ENCODE data around the gene CALHM3.
"Not testable (repeated sequence)": the region's sequence is repeated elsewhere in the genome, so short reads cannot be mapped to it uniquely, and the experiment has no call there.

CALHM3 gene, protein sequence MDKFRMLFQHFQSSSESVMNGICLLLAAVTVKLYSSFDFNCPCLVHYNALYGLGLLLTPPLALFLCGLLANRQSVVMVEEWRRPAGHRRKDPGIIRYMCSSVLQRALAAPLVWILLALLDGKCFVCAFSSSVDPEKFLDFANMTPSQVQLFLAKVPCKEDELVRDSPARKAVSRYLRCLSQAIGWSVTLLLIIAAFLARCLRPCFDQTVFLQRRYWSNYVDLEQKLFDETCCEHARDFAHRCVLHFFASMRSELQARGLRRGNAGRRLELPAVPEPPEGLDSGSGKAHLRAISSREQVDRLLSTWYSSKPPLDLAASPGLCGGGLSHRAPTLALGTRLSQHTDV

DNA sequence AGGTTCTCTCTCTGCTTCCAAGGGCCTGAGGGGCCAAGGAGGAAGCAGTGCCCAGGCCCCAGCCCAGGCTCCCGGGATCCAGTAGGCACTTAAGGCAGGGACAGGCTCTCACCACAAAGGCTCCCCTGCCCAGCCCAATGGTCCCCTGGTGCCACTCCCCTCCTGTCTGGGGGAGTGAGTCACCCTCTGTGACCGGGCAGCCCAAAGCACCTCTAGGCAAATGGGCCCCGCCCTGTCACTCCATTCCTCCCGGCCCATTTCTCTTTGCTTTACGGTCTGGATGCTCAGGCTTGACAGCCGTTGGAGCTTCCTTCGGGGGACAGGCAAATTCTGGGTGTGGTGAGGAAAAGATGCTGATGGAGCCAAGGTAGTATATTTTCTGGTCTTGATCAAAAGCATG lies at the start of gene CALHM3:
Gene CALHM3, minus strand, starts transcription at position 106 of the 400 bp plus-strand sequence. CDS start 208 bp downstream, outside the sequence.
- no peak for DNase-seq (ENCODE audit: low read depth, low spot score)

GRCh38 chr10:103528549-103528948 lies 49.5 kb upstream of the CALHM3 start:
- DNase-seq (ENCODE audit: low read depth, low spot score) = no peak

DNA sequence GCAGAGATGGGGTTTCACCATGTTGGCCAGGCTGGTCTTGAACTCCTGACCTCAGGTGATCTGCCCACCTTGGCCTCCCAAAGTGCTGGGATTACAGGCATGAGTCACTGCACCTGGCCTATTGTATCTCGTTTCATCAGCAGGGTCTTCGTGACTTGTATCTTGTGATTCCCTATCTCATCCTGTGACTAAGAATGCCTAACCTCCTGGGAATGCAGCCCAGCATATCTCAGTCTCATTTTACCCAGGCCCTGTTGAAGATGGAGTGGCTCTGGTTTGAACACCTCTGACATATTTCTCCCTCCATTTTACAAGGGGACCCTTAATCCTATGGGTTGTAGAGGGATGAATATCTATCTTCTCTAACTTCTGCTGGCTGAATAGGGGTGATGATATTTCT lies 48.4 kb upstream of the CALHM3 start:
- DNase-seq (ENCODE audit: low read depth, low spot score) = not testable (repeated sequence)

DNA sequence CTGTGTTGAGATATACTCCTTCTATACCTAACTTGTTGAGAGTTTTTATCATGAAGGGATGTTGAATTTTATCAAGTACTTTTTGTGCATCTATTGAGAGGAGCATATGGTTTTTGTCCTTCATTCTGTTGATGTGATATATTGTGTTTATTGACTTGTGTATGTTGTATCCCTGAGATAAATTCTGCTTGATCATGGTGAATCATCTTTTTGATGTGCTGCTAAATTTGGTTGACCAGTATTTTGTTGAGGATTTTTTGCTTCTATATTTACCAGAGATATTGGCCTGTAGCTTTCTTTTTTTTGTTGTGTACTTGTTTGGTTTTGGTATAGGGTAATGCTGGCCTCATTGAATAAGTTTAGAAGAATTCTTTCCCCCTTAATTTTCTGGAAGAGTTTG lies 46.9 kb upstream of the CALHM3 start:
- no peak for DNase-seq (ENCODE audit: low read depth, low spot score)

DNA sequence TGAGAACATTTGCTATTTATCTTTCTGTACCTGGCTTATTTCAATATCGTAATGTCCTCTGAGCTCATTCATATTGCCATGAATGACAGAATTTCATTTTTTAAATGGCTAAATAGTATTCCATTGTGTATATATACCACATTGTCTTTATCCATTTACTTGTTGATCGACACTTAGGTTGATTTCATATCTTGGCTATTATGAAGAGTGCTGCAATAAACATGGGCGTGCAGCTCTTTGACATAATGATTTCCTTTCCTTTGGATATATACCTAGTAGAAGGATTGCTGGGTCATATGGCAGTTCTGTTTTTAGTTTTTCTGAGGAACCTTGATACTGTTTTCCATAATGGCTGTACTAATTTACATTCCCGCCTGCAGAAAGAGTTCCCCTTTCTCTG lies 44.6 kb upstream of the CALHM3 start:
- no peak for DNase-seq (ENCODE audit: low read depth, low spot score)

DNA sequence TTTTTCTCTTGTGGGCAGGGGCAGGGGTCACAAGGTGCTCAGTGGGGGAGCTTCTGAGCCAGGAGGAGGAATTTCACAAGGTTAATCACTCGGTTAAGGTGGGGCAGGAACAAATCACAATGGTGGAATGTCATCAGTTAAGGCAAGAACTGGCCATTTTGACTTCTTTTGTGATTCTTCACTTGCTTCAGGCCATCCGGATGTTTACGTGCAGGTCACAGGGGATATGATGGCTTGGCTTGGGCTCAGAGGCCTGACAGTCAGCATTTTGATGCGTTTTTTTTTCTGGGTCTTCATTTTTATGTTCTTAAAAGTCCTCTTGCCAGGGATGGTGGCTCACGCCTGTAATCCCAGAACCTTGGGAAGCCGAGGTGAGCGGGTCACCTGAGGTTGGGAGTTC lies 43.0 kb upstream of the CALHM3 start:
- not testable (repeated sequence) for DNase-seq (ENCODE audit: low read depth, low spot score)

DNA sequence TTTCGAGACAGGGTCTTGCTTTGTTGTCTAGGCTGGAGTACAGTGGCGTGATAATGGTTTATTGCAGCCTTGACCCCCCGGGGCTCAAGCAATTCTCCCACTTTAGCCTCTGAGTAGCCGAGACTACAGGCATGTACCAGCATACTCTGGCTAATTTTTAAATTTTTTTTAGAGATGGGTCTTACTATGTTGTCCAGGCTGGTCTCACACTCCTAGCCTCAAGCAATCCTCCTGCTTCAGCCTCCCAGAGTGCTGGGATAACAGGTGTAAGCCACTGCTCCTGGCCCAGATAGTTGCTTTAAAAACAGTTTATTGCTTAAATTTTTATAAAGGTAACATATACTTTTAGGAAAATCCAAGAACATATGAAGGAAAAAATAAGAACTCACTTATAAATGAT lies 40.8 kb upstream of the CALHM3 start:
- no peak for DNase-seq (ENCODE audit: low read depth, low spot score)

GRCh38 chr10:103517234-103518085 lies 38.4 kb upstream of the CALHM3 start:
- no peak for DNase-seq (ENCODE audit: low read depth, low spot score)

- DNase-seq (ENCODE audit: low read depth, low spot score) = no peak
Measured at GRCh38 chr10:103514244-103514643, 35.2 kb upstream of the CALHM3 start.

DNA sequence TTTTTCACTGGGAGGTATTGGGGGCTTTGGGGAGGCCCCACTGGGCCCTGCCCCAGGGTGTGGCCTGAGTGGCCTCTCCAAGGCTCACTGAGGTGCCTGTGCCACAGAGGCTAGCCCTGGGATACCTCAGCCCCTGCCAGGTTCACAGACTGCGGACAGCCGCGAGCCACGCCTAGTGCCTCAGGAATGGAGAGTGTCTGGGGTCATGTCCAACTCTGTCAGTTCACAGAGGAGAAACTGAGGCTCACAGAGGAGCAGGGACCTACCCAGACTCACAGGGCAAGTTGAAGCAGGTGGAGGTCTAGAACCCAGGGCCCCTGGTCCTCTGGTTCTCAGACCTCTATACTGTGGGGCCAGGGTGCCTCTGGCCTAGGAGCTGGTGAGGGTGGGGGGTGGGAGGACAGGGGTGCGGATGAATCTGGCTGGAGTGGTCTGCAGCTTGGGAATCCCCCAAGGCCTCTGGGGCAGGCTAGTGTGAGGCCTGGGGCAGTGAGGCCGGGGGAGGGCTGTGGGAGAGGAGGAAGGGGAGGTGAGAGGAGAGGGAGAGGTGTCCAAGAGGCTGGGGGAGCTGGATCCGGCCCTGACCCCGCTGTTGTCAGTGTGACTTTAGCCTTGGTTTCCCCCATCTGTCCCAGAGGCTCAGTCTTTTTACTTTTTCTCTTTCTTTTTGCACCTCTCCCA lies 34.5 kb upstream of the CALHM3 start:
- DNase-seq (ENCODE audit: low read depth, low spot score) = no peak

GRCh38 chr10:103512591-103513379 lies 33.7 kb upstream of the CALHM3 start:
- no peak for DNase-seq (ENCODE audit: low read depth, low spot score)

- DNase-seq (ENCODE audit: low read depth, low spot score) = no peak
Measured at GRCh38 chr10:103512166-103512565, 33.1 kb upstream of the CALHM3 start.

DNA sequence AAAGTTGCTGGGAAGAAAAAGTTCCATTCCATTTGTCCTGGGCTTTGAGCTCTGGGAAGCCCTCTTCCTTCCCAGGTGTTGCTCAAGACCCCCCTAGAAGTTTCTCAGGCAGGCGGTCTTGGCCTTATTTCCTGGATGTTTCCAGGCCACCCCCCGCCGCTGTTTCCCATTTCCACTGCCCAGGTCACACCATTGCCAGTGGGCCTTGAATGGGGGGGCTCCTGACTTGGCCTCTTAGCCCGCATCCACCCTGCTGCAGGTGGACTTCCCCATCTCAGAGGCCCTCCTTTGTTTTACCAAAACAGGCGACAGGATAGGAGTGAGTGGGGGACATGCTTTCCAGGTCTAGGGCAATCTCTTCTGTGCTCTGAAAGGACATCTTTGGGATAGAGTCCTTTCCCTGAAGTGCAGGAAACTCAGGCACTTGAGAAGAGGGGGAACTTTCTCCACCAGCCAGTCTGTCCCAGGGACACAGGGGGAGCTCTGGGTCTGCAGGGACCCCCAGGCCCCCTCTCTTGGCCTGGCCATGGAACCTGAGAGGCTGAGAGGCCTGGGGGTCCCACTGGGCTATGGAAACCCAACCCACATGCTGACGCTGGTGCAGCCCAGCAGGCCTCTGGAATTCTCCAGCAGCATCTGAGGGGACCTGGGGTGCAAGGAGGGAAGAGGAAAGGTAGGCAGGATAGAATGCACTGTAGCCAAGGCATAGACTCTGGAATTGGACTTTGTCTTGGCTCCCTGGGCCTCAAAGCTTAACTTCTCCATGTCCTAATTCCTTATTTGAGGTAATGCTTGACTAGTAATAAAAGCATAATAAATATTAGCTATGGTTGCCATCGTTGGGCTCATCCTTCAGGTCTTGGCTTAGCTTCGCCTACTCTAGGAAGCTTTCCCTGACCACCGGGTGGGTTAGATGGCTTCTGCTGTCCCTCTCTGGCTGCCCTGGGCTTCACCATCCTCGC lies 32.0 kb upstream of the CALHM3 start:
- no peak for DNase-seq (ENCODE audit: low read depth, low spot score)

- DNase-seq (ENCODE audit: low read depth, low spot score) = no peak
Measured at GRCh38 chr10:103510046-103510685, 31.1 kb upstream of the CALHM3 start.

DNA sequence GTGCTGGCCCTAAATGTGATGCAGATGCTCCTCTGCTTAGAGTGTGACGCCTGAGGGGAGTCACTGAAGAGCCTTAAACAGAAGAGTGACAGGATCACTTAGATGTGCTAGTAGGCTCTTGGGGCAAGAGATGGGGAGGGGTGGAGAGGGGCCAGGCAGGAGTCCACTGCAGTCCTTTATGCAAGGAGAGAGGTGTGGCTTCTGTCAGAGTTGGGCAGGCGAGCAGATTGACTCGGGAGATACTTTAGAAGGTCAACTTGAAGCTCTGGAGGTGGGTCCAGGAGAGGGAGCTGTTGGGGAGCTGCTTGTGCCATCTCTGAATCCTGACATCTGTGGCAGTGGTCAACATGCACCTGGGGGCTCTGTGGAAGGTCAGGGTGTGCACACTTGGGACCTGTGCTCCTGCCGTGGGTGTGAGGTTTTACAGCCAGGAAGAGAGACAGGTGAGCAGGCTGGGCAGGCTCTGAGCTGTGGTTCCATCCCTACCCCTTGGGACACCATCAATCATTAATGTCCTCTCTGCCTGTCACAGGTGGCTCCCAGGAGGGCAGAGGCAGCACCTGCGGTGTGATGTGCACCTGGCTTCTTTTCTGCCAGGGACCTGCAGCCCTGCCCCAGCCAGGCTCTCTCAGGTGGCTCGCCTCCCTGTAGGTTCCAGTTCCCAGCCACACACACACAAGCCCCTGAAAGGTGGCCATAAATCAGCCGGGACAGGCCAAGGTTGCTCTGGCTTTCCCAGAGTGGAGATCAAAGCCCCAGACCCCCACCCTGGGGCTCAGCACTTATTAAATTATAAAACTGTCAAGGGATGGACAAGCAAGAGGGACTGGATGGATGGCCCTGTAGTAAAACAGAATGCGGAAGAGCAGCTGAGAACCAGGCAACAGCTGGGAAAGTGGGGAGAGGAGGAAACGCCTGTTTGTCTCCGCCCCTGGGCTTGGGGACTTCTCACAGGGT lies 28.5 kb upstream of the CALHM3 start:
- no peak for DNase-seq (ENCODE audit: low read depth, low spot score)

DNA sequence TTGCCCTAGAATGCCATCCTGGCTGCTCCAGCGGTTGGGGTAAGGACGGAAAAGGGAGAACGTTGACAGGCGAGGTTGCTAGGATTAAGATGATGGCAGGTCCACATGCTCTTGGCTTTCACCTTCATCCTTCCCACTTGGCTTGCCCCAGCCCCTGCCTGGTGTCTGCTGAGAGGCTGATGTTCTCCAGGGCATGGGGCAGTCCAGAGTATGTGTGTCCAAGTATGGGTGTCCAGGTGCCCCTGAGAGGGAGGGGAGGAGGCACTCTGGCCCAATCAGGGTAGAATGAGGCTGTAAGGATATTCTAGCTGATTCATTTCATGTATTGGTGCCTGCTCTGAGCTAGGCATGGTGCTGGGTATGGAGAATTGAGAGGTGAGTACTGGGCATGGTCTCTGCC lies 27.0 kb upstream of the CALHM3 start:
- no peak for DNase-seq (ENCODE audit: low read depth, low spot score)

GRCh38 chr10:103504181-103504783 lies 25.2 kb upstream of the CALHM3 start:
- DNase-seq (ENCODE audit: low read depth, low spot score) = peak; percentile 91

DNA sequence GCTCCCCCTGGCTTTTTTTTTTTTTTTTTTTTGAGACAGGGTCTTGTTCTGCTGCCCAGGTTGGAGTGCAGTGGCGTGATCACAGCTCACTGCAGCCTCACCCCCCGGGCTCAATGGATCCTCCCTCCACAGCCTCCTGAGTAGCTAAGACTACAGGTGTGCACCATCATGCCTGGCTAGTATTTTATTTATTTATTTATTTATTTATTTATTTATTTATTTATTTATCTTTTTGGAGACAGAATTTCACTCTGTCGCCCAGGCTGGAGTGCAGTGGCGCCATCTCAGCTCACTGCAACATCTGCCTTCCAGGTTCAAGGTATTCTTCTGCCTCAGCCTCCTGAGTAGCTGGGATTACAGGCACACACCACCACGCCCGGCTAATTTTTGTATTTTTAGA lies 24.7 kb upstream of the CALHM3 start:
- not testable (repeated sequence) for DNase-seq (ENCODE audit: low read depth, low spot score)
